Stimulated activated memory B cell treated with anti-CD40 and anti-IgM and Interleukin-4, amounts not matched to agents 10 μg/mL and 1 μg/mL and 100 μg/mL, for 72 hours (primary cell): Measurements from ENCODE around the gene INTS1.
A peak's percentile ranks its signal among the peaks of the same experiment; 100 is the strongest.

Experiments used
- ATAC-seq: fragments of 150-1000 bp; cut with Tn5 transposase; 2 replicates; pipeline ENCODE4 v1.10.0; 2021
- H3K27ac Mint-ChIP-seq: one replicate; pipeline ENCODE4 v1.8.0; 2022; ENCODE audit warnings: mild to moderate bottlenecking, mixed read lengths
- H3K27me3 Mint-ChIP-seq: one replicate; pipeline ENCODE4 v1.8.0; 2022; ENCODE audit warnings: mixed read lengths
- H3K36me3 Mint-ChIP-seq: one replicate; pipeline ENCODE4 v1.8.0; 2022; ENCODE audit warnings: mixed read lengths
- H3K4me1 Mint-ChIP-seq: one replicate; pipeline ENCODE4 v1.8.0; 2022; ENCODE audit warnings: mixed read lengths
- H3K4me3 Mint-ChIP-seq: one replicate; pipeline ENCODE4 v1.8.0; 2022; ENCODE audit warnings: mild to moderate bottlenecking, moderate library complexity, mixed read lengths
- H3K9me3 Mint-ChIP-seq: one replicate; pipeline ENCODE4 v1.8.0; 2022; ENCODE audit warnings: mixed read lengths

The INTS1 gene

GRCh38 chr7:1480670-1481069, 23.5 kb downstream of the INTS1 start:
- Mint-ChIP-seq H3K9me3 (no peaks in the 10 kb centered on the region), H3K4me1 (no peaks in the 10 kb centered on the region), H3K27me3 (no peaks in the 10 kb centered on the region), H3K27ac (no peak overlapping the region), H3K36me3 (peaks cover 43% of the 10 kb centered on the region), H3K4me3 (no peak overlapping the region)
- no peak for ATAC-seq

GRCh38 chr7:1479287-1479686, 24.9 kb downstream of the INTS1 start:
- Mint-ChIP-seq H3K36me3 (peaks cover 42% of the 10 kb centered on the region), H3K27me3 (no peaks in the 10 kb centered on the region), H3K27ac (no peak overlapping the region), H3K9me3 (no peaks in the 10 kb centered on the region), H3K4me3 (no peak overlapping the region), H3K4me1 (peaks cover 6% of the 10 kb centered on the region)
- ATAC-seq: no peak

GRCh38 chr7:1478480-1478879, 25.7 kb downstream of the INTS1 start:
- no peak for ATAC-seq
- peaks cover 39% of the 10 kb centered on the region for H3K36me3 Mint-ChIP-seq
- no peak overlapping the region for H3K4me3 Mint-ChIP-seq
- H3K27me3 Mint-ChIP-seq: no peaks in the 10 kb centered on the region
- H3K4me1 Mint-ChIP-seq: peaks cover 6% of the 10 kb centered on the region
- H3K9me3 Mint-ChIP-seq: no peaks in the 10 kb centered on the region
- H3K27ac Mint-ChIP-seq: no peak overlapping the region

GRCh38 chr7:1476859-1477258, 27.3 kb downstream of the INTS1 start:
- ATAC-seq: no peak

GRCh38 chr7:1475991-1476390, 28.2 kb downstream of the INTS1 start:
- H3K4me1 Mint-ChIP-seq: peaks cover 6% of the 10 kb centered on the region
- no peak for ATAC-seq
- H3K27ac Mint-ChIP-seq: no peak overlapping the region
- peaks cover 42% of the 10 kb centered on the region for H3K36me3 Mint-ChIP-seq
- H3K27me3 Mint-ChIP-seq: no peaks in the 10 kb centered on the region
- H3K9me3 Mint-ChIP-seq: no peaks in the 10 kb centered on the region
- no peak overlapping the region for H3K4me3 Mint-ChIP-seq

More at GRCh38 chr7:1476859-1477258, 27.3 kb downstream of the INTS1 start:
- Mint-ChIP-seq H3K27me3 (no peaks in the 10 kb centered on the region), H3K4me3 (no peak overlapping the region), H3K36me3 (peaks cover 43% of the 10 kb centered on the region), H3K9me3 (no peaks in the 10 kb centered on the region), H3K27ac (no peak overlapping the region), H3K4me1 (peaks cover 6% of the 10 kb centered on the region)

GRCh38 chr7:1475393-1475792, 28.8 kb downstream of the INTS1 start:
- no peak overlapping the region for H3K4me3 Mint-ChIP-seq

GRCh38 chr7:1474736-1475135, 29.5 kb downstream of the INTS1 start:
- Mint-ChIP-seq H3K9me3 (no peaks in the 10 kb centered on the region), H3K4me3 (no peak overlapping the region), H3K27me3 (no peaks in the 10 kb centered on the region), H3K36me3 (peaks cover 42% of the 10 kb centered on the region), H3K27ac (no peak overlapping the region), H3K4me1 (peaks cover 6% of the 10 kb centered on the region)
- no peak for ATAC-seq

More at GRCh38 chr7:1475393-1475792, 28.8 kb downstream of the INTS1 start:
- H3K27me3 Mint-ChIP-seq: no peaks in the 10 kb centered on the region
- H3K4me1 Mint-ChIP-seq: peaks cover 6% of the 10 kb centered on the region
- H3K36me3 Mint-ChIP-seq: peaks cover 42% of the 10 kb centered on the region
- no peak for ATAC-seq
- no peak overlapping the region for H3K27ac Mint-ChIP-seq
- H3K9me3 Mint-ChIP-seq: no peaks in the 10 kb centered on the region

GRCh38 chr7:1473864-1474512, 30.2 kb downstream of the INTS1 start:
- no peaks in the 10 kb centered on the region for H3K27me3 Mint-ChIP-seq
- H3K36me3 Mint-ChIP-seq: peaks cover 42% of the 10 kb centered on the region
- H3K9me3 Mint-ChIP-seq: no peaks in the 10 kb centered on the region
- H3K27ac Mint-ChIP-seq: no peak overlapping the region
- ATAC-seq: peak; percentile 58
- H3K4me3 Mint-ChIP-seq: no peak overlapping the region
- H3K4me1 Mint-ChIP-seq: peaks cover 6% of the 10 kb centered on the region

- Mint-ChIP-seq H3K27me3 (no peaks in the 10 kb centered on the region), H3K4me3 (no peak overlapping the region), H3K9me3 (no peaks in the 10 kb centered on the region), H3K4me1 (peaks cover 11% of the 10 kb centered on the region), H3K27ac (no peak overlapping the region), H3K36me3 (peaks cover 31% of the 10 kb centered on the region)
- ATAC-seq: no peak
These were observed 33.3 kb downstream of the INTS1 start for GRCh38 chr7:1470901-1471300.

- H3K27ac Mint-ChIP-seq: no peak overlapping the region
- H3K9me3 Mint-ChIP-seq: no peaks in the 10 kb centered on the region
- H3K4me3 Mint-ChIP-seq: no peak overlapping the region
- peaks cover 5% of the 10 kb centered on the region for H3K4me1 Mint-ChIP-seq
- no peaks in the 10 kb centered on the region for H3K27me3 Mint-ChIP-seq
- peaks cover 19% of the 10 kb centered on the region for H3K36me3 Mint-ChIP-seq
- no peak for ATAC-seq
These were observed 35.4 kb downstream of the INTS1 start for GRCh38 chr7:1468643-1469298.

GRCh38 chr7:1468203-1468602, 36.0 kb downstream of the INTS1 start:
- Mint-ChIP-seq H3K4me3 (no peak overlapping the region), H3K9me3 (no peaks in the 10 kb centered on the region), H3K27ac (no peak overlapping the region), H3K4me1 (peaks cover 5% of the 10 kb centered on the region), H3K27me3 (no peaks in the 10 kb centered on the region), H3K36me3 (peaks cover 13% of the 10 kb centered on the region)
- no peak for ATAC-seq

- peak; percentile 1 for ATAC-seq
- H3K36me3 Mint-ChIP-seq: no peaks in the 10 kb centered on the region
- no peak overlapping the region for H3K4me3 Mint-ChIP-seq
- H3K27ac Mint-ChIP-seq: peak overlapping the region; percentile 2
- H3K27me3 Mint-ChIP-seq: no peaks in the 10 kb centered on the region
- no peaks in the 10 kb centered on the region for H3K9me3 Mint-ChIP-seq
- peaks cover 5% of the 10 kb centered on the region for H3K4me1 Mint-ChIP-seq
These were observed 37.5 kb downstream of the INTS1 start for GRCh38 chr7:1466524-1467271.

GRCh38 chr7:1464694-1465093, 39.5 kb downstream of the INTS1 start:
- Mint-ChIP-seq H3K4me1 (peaks cover 19% of the 10 kb centered on the region), H3K27me3 (no peaks in the 10 kb centered on the region), H3K36me3 (no peaks in the 10 kb centered on the region), H3K9me3 (no peaks in the 10 kb centered on the region), H3K4me3 (no peak overlapping the region), H3K27ac (no peak overlapping the region)
- no peak for ATAC-seq

GRCh38 chr7:1463676-1464223, 40.4 kb downstream of the INTS1 start:
- Mint-ChIP-seq H3K4me3 (no peak overlapping the region), H3K27ac (no peak overlapping the region), H3K9me3 (no peaks in the 10 kb centered on the region), H3K4me1 (peaks cover 19% of the 10 kb centered on the region), H3K36me3 (no peaks in the 10 kb centered on the region), H3K27me3 (no peaks in the 10 kb centered on the region)
- no peak for ATAC-seq

GRCh38 chr7:1461646-1462375, 42.4 kb downstream of the INTS1 start:
- ATAC-seq: no peak
- H3K27me3 Mint-ChIP-seq: no peaks in the 10 kb centered on the region
- no peaks in the 10 kb centered on the region for H3K36me3 Mint-ChIP-seq
- no peaks in the 10 kb centered on the region for H3K9me3 Mint-ChIP-seq
- no peak overlapping the region for H3K27ac Mint-ChIP-seq
- H3K4me1 Mint-ChIP-seq: peaks cover 27% of the 10 kb centered on the region
- H3K4me3 Mint-ChIP-seq: no peak overlapping the region
